Cortex of kidney (tissue), 1 donor: ENCODE data around the gene DCLK1.

Experiments used
- DNase-seq: peaks from one replicate; lab custom pipeline; 2025; lab: John Stamatoyannopoulos, UW

The DCLK1 gene

DNA sequence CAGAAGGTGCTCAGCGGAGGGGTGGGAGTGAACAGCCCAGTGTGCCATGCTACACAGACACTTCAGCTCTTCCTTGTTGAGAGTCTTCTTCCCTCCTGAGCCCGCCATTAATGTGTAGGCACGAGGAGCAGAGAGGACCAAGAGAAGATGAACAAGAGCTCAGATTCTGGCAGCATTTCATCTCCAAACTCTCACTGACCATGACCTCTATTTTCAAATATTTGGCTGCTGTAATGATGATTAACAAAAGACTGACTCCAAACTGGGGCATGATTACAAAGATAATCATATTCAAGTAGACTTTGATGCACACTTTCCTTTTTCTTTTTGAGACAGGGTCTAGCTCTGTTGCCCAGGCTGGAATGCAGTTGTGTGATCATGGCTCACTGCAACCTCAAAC lies 236.5 kb downstream of the DCLK1 start:
- no peak for DNase-seq

- DNase-seq = no peak
Observed at GRCh38 chr13:35892837-35893814, 238.1 kb downstream of the DCLK1 start.

- DNase-seq = no peak
Observed at GRCh38 chr13:35891507-35892441, 239.4 kb downstream of the DCLK1 start.

- DNase-seq = no peak
Observed at GRCh38 chr13:35889560-35889959, 241.6 kb downstream of the DCLK1 start.

GRCh38 chr13:35888981-35889380 lies 242.2 kb downstream of the DCLK1 start:
- no peak for DNase-seq

DNA sequence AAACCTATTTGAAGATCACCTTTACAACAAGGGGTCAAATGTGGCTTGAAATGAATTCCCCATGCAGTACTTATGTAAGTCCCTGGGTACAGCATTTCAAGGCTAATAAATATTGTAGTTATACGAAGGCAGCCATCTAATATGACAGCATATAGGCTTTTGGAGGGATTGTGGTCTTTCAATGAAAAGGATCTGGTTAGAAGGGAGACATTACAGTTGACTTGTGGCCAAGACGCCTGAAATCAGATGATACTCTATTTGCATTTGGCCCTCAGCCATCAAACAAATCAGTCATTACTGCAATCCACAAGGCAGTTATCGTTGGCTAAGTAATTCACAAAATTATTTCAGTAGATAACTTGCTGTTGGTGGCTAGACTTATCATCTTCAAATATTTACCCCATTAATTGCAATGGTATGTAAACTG lies 242.7 kb downstream of the DCLK1 start:
- no peak for DNase-seq

DNA sequence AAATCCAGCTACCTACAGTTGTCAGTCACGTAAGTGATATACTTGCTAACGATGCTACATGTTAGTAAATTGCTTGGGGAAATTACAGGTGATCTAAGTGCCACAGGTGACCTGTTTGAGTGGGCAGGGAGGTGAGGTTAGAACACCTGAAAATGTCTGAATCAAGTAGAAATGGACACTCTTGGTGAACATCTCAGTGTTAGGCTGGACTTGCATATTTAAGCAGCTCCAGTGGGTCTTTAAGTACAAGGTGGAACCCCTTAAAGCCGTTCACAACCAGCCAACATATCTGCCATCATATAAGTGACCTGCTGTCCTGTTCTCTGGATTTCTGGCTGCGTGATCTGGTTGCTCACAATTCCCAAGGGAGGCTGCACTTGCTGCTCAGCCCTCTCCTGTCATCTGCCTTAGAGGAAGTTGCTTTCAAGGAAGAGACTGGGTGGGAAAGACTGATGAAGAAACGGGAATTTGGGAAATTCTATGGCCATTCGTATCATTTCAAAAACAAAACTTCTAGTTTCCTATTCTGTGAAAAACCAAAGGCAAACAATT lies 244.0 kb downstream of the DCLK1 start:
- no peak for DNase-seq

DNA sequence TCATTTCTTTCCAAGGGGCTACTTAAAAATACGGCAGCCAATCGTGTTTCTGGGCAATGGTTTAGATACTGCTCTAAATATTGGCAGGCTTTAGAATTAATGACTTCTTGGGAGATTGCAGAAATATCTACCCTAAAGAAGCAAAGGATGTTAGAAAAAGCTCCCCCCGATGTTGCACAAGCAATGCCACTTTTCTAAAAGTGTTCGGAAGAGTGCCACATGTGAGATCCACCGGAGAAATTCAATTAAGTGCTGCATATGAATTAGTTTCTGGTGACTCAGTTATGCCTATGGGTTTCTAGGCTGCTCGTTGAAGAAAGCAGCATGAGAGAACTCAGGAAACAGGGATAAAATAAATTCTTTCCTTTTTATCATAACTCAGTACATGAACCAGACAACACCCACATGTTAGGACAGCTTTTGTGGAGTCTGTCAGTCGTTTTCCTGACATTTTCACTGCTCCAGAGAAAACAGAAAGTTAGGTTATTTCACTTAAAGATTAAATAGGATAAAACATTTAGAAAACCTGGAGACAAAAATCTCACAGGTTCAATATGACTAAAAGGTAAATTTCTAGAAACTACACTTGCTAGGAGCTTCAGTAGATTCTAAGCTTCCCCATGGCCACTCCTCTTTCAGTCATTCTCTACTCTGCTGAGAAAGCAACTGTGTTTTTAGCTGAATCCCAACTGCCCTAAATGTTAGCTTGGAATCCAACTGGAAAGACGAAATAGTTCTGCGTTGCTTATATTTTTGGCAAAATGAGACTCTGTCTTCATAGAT lies 244.7 kb downstream of the DCLK1 start:
- no peak for DNase-seq

DNA sequence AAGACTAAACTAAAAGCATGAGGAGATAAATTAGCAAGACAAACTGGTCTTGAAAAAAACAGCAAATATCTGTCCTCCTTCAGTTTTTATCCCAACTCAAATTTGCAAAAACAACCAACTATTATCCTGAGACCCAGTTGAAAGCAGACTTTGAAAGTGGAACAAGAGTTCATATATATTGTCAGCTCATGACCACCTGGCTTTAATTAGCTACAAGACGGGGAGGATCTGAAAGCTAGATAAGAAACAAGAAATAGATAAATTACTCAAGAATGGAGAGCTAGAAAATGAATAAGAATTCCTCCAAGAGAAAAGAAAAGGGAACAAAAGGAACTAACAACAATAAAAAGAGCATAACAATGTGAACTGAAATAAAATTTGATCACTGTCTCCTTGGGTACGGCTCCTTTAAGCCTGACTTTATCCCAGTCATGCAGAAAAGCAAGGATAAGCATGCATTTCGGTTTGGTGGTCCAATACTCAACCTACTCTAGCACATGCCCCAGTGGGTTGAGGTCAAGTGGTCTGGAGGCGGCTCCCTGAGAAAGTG lies 246.9 kb downstream of the DCLK1 start:
- no peak for DNase-seq

DNA sequence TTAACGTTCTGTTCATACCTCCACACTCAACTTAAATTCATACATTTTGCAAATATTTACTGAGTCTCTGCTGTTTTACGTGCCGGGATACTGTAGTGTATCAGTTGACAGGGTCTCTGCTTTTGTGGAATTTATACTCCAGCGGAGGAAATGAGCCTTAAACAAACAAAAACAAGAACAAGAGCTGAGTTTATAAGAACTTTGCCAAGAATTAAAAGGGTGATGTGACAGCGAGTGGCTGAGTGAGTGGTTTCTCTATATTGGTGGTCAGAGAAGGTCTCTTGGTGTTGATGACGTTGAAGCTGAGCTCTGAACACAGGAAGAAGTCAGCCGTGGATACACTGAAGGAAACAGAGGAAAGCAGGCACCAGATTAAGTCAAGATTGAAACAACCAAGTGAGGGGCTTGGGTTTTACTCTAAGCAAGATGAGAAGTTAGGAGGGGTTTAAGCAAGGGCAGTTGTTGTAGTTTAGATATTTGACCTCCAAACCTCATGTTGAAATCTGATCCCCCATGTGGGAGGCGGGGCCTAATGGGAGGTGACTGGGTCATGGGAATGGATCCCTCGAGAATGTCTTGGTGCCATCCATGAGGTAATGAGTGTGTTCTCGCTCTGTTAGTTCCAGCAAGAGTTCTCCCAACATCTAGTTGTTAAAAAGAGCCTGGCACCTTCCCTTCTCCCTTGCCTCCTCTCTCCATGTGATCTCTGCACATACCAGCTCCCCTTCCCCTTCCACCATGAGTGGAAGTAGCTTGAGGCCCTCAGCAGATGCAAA lies 248.3 kb downstream of the DCLK1 start:
- no peak for DNase-seq

- DNase-seq = no peak
Observed at GRCh38 chr13:35881360-35881759, 249.8 kb downstream of the DCLK1 start.

- no peak for DNase-seq
Observed at GRCh38 chr13:35879111-35879510, 252.1 kb downstream of the DCLK1 start.

- DNase-seq = no peak
Observed at GRCh38 chr13:35876601-35877000, 254.6 kb downstream of the DCLK1 start.

DNA sequence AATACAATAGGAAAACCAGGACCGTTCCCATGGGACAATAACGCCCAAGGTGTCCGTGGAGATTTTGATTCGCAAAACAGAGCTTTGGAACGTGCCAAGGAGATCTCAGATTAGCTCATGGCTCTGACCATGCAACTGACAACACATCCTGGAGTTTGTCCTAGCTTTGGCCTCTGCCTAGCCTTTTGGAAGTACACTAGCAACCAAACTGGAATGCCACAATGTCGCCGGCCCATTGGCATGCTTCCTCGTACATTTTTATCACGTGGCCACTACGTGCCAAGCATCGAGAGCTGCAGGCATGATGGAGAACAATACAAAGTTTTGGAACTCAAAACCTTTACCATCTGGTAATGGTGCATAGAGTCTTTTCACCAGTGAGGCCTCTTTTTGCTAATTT lies 256.5 kb downstream of the DCLK1 start:
- no peak for DNase-seq

GRCh38 chr13:35872369-35872768 lies 258.8 kb downstream of the DCLK1 start:
- DNase-seq = no peak

- DNase-seq = no peak
Observed at GRCh38 chr13:35871561-35871960, 259.6 kb downstream of the DCLK1 start.

GRCh38 chr13:35866801-35867200 lies 264.4 kb downstream of the DCLK1 start:
- no peak for DNase-seq

DNA sequence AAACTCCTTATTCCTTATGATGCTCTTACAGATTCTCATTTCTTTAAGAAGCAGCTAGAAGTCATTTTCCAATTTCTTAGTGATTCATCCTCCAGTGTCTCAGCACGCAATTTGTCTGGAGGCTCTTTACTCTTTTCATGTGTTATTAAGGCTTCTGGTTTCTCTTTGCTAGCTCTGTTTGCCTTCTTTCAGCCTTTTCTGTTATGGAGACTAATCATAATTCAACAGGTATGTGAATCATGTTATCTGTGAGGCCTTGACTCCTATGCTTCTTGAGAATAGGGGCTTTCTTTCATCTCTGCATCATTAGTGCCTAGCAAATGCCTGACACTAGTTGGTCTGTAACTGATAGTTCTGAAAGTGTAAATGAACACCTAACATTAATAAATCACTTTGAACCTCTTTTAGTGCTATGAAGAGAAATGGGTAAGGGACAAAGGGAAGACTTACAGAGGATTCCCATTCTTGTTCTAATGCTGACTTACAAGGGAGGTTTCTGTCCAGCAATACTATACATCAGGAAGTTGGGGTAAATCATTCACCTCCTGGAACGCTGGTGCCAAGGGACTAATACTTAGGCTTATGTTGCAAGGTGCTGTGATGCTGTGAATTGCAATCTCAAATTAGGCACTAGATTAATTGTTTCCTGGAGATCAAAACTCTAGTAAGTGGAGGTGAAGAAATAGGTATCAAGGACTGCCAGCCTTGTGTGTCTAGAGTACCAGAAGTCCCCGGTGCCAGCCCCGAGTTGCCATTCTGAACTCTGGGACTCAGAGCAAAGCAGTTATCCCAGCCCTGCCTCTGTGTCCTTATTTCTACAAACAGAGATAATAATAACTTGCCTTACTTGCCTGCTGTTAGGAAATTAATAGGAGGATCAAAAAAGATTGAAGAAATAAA lies 265.6 kb downstream of the DCLK1 start:
- DNase-seq = no peak

GRCh38 chr13:35860661-35861060 lies 270.5 kb downstream of the DCLK1 start:
- DNase-seq = no peak
